GM21737 (cell line): ENCODE data around the gene PPP2R1B.
"Not testable (repeated sequence)": the region's sequence is repeated elsewhere in the genome, so short reads cannot be mapped to it uniquely, and the experiment has no call there.

Experiments
- ATAC-seq: cut with Tn5 transposase; IDR thresholded peaks from one replicate; pipeline ENCODE4 v1.9.1; 2021; ENCODE audit warnings: mild to moderate bottlenecking, moderate library complexity; ENCODE audit not compliant: unreplicated experiment

Gene PPP2R1B

DNA sequence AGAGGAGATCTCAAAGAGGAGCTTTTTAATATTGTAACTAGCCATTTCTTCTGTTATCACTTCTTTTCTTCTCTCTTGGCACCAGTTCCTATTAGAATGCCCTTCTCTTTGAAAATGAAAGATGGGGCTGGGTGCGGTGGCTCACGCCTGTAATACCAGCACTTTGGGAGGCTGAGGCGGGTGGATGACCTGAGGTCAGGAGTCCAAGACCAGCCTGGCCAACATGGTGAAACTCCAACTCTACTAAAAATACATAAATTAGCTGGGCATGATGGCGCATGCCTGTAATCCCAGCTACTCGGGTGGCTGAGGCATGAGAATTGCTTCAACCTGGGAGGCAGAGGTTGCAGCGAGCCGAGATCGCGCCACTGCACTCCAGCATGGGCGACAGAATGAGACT, 18.1 kb upstream of the PPP2R1B start:
- not testable (repeated sequence) for ATAC-seq

DNA sequence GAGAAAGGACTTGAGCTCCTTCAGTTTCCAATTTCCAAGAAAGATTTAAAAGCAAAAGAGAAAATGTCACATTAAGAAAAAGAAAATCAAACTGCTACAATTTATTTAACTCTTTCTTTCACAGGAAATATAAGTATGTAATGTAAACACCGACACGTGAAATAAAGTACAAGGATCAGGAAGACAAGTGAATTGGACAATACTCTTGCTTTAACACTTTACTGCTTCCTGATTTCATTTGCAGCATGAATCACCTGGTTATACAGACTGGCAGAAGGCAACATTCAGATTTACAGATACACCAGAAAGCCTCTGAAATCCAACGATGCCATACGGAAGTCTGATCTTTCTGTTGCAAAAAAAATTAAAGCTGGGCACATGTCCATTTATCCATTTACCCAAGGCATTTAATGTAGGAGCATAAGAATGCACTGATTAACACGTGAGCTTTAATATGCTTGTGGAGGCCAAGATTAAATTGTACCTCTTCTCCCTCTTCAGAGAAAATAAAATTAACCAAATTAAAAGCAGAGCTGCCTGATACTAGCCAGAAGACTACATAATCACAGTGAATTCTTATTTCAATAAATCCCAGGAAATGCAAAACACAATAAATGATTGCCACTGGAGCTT, 16.0 kb upstream of the PPP2R1B start:
- ATAC-seq, result no peak

DNA sequence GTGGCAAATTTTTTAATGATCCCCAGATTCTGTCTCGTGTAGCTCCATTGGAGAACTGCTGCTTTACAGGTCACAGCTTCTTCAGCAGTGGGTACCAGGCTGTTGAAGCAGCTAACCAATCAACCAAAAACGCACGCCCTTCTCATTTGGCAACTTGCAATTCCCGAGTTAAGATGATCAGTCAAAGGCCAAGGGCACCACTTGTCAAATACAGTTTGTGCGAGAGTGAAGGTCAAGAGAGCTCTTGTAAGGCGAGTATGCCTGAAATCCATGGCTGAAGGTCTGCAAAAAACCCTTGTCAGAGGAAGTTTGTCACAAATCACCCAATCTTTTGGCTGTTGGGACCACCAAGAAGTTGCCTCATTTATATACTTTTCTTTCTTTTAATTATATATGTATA, 12.9 kb upstream of the PPP2R1B start:
- no peak for ATAC-seq

DNA sequence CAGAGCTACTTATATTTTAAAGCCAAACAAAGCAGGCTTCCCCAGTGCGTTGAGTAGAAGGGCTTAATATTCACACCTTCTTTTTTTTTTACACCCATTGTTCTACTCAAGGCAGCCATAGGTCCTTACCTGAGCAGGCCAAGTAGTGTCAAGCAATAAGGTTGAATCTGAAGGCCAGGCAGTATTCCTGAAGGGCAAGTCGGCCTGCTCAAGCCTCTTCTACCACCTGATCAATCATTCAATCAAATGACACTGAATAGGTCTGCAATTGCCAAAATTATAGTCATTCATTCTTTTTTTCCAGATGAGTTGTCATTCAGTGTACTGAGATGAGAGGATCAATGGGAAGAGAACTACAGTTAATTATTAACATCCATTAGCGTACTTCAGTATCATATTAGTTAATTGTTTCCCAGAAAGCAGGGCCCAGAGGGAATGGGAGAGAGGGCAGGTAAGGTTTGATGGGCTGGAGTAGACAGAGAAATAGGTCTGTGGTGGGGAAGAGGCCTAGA, 11.9 kb upstream of the PPP2R1B start:
- ATAC-seq, result no peak

DNA sequence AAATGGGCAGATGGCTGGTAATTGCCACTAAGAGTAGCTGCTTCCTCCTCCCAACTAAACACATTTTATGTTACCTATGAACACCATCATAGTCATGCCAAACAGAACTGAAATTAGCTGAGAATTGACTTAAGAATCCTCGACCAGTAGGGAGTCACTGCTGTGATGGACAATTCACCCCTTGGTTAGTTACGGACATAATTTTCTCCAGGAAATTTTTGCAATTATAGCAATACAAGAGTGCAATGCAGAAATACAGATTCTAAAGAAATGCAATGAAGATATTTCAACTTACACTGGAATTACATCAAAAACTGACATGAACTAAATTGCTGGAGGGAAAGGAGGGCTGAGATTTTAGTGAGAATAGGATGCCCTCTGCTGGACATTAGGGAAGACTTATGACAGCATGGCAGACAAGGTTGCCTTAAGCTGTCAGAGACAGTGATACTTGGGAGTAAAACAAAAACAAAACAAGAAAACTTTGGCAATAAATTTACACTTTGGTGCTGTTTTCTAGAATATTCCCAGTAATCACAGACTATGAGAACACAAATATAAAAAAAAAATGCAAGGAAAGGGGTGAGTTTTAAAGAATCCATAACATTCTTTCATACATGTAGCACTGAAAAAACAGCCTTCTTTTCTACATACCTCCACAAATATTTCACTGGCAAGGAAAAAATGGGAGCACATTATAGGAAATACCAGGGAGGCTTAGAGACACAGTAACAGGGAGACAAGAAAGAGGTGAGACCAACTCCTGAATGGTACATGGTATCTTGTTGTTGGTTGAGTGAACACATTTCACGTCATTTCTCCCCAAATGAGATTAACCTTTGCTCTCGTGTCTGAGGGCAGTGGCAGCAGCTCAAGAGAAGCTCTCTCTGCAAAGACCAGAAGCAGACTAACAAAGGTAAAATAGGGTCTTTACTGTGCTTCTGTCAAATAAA, 11.2 kb upstream of the PPP2R1B start:
- ATAC-seq, result peak; percentile 53

DNA sequence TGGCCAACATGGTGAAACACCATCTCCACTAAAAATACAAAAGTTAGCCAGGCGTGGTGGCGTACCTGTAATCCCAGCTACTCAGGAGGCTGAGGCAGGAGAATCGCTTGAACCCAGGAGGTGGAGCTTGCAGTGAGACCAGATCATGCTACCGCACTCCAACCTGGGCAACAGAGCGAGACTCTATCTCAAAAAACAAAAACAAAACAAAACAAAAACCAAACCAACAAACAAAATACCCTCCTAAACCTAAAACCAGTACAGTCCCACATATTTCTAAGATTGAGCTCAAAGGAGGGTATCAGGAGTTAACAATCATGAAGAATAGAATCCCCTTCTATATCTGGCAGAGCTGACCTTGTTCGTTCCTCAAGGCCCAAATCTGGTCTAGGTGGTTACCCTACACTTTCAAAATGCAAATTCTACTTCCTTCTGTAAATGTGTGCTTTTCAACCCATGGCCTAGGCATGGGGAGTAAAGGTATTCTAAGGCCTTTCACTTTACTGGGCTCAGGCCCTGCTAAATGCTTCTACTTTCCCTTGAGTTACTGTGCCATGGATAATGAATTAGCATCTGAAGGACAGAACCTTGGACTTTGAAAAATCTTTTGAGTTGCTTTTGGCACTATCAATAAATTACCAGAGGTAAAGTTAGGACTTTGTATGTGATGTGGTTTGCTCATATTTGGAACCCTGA, 10.4 kb upstream of the PPP2R1B start:
- ATAC-seq, result peak; percentile 92

DNA sequence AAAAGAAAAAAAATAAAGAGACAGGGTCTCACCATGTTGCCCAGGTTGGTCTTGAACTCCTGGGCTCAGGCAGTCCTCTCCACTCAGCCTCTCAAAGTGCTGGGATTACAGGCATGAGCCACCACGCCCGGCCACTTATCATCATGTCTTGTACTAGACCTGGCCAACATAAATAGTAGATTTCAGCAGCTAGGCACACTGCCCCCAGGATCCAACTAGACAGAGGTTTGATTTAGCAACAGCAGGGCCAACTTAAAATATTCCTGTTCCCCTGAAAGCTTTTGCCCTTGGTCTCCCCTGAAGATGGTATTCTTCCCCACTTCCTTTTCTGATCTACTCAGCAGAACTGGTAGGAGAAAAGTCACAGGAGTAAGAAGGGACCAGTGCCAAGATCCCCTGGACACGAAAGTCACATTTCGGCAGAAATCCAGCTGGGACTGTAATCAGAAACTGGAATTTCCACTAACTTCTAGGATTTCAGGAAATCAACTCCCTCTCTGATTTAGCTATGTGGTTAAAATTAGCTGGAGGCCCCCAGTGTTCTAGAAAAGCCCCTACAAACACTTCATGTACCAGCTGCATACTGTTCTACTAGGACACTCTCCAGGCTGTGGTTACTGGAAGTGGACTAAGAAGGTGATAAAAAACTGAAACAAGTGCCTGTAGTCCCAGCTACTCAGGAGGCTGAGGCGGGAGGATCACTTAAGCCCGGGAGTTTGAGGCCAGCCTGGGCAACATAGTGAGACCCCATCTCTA, 8.9 kb upstream of the PPP2R1B start:
- no peak for ATAC-seq

DNA sequence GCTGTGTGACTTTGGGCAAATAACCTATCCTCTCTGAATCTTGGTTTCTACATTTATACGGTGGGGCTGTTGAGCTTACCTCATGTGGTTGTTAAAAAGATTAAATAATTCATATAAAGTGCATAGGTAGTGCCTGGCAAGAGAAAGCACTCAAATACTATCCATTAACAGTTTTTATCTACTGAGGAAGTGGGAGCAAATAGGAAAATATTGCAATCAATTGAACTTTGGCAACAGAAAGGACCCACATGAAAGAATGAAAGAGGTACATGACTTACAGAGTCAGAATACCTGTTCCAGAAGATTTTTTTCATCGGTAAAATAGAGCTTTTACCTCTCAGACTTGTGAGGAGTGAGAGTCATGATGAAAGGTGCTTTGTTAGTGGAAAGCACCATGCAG, 6.3 kb upstream of the PPP2R1B start:
- no peak for ATAC-seq

DNA sequence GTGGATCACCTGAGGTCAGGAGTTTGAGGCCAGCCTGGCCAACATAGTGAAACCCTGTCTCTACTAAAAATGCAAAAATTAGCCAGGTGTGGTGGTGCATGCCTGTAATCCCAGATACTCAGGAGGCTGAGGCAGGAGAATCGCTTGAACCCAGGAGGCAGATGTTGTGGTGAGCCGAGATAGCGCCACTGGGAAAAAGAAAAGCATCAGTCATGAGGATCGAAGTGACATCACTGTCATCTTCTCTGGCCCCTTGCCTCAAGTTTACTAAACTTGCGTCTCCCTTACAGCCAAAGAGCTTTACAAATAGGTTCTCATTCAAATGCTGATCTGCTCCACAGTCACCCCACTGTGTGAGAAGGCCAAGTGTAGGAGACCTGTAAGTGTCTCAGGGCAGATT, 5.0 kb upstream of the PPP2R1B start:
- ATAC-seq, result not testable (repeated sequence)

DNA sequence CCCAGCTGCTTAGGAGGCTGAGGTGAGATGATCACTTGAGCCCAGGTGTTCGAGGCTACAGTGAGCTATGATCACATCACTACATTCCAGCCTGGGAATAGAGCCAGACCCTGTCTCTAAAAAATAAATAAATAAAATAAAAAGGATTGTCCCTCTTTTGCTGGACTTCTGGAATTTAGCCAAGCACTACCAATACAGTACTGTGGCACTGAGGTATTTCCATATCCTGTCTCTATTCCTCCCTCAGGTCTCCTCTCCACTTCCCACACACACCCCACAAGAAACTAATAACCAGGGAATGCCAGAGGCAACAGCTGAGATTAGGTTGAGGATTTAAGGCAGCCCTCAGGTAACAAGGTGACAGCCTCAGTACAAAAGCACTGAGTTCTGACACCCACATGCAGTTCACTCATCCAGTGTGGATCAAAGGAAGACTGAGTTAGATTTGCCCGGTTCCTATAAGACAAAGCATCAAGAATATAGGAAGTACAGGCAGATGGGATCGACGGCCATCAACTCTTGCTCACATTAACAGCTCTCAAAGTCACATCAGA, 4.5 kb upstream of the PPP2R1B start:
- no peak for ATAC-seq

DNA sequence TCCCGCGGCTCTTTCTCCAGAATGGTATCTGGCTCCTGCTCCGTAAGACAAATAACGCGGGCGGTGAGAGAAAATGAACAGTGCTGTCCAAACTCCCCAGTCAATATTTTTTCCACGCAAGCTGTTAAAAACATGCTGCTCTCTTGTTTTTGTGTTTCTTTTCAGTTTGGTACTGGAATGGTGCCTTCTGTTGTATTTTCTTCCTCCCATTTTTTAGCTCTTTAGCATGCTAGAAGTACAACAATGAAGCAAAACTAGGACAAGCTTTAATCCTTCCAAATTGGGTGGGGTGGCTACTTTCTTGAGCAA, 599 bp upstream of the PPP2R1B start:
- no peak for ATAC-seq

DNA sequence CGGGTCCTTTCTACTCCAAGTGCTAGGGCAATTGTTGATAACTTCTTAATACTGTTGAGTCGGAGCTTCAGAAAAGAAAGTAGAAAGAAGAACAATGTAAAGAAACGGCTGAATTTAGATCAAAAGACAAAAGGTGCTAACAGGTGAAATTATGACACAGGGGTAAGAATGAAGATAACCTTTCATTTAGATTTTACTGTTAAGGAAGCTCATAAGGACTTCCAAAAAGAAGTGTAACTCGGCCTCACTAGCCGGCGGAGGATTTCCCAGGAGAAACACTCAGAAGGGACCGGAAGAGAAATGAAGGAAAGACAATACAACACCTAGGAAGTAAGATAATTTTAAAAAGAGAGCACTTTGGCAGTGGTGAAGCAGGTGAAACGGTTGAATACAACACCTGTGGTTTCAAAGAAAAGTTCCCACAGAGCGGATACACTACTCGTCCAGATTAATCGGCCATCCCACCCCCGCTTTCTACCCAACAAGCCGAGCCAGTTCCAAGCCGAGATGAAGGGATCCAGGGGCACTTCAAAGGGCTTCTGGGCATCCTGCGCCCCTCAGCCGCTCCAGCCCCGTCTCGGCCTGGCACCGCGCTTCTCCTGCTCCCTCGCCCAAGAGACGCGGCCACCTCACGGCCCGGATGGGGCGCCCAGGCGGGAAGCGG, 737 bp downstream of the PPP2R1B start:
- peak; percentile 35 for ATAC-seq

DNA sequence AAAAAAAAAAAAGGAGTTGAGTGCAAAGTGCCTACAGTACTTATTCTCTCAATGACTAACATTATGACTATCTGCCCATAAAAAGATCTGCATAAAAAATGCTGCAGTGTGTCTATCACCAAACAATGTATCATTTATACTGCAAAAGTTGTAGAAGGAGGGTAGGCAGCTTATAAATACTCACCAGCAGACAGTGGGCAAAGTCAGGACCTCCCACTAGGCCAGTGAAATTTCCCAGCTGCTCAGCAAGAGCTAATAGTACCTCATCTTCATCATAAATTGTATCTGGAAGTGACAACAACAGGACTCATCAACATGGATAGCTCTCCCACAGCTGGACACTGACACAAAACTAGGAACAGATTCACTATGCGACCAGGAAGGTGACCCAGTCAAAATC, 1.6 kb downstream of the PPP2R1B start:
- no peak for ATAC-seq

DNA sequence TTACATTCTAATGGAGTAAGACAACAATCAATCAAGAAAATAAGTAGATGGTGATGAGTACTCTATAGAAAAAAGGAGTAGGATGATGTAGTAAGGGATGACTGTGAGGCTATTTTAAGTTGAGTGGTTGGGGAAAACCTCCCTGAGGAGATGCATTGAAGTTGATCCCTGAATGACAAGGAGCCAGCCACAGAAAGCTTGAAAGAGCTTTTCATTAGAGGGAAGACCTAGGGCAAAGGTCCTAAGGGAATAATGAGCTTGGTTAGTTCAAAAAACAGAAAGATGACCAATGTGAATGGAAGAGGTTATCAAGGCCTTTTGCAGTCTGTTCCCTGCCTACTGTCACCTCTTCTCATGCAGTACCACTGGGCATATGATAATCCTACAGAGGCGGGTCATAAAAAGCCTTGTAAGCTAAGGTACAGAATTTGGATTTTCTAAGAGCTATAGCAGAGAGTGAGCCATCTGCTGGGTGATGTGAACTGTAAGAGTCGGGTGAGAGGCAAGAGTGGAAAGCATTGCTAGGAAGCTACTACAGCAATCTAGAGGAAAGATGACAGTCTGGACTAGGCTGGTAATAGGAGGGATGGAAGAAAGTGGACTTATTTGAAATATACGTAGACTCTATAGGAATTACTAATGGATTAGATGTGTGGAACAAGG, 3.1 kb downstream of the PPP2R1B start:
- ATAC-seq, result no peak

DNA sequence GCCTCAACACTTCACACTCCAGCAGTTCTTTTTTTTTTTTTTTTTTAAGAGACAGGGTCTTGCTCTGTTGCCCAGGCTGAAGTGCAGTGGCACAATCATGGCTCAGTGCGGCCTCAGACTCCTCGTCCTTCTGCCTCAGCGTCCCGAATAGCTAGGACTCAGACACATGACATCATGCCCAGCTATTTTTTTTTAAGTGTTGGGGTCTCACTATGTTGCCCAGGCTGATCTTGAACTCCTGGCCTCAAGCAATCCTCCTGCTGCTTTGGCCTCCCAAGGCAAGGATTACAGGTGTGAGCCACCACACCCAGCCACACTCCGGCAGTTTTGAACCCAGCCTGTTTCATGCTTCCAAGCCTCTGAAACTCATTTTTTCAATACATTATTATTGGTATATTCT, 3.7 kb downstream of the PPP2R1B start:
- no peak for ATAC-seq

DNA sequence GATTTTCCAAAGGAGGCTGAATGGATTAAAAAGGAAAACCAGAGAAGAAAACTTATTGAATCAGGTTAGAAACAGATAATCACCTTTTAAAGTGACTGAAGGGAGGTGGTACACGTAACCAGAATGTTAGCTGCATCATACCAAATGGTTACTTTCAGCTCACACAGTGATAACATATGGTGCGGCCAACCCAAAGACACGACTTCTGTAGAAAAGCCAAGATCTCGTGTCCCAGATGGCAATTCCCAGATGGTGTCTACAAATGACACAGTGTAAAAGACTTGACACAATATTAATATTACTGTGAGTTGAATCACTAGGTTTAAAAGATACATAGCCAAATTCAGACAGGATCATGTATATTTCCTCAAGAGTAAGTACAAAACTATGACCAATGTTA, 5.2 kb downstream of the PPP2R1B start:
- ATAC-seq, result no peak

DNA sequence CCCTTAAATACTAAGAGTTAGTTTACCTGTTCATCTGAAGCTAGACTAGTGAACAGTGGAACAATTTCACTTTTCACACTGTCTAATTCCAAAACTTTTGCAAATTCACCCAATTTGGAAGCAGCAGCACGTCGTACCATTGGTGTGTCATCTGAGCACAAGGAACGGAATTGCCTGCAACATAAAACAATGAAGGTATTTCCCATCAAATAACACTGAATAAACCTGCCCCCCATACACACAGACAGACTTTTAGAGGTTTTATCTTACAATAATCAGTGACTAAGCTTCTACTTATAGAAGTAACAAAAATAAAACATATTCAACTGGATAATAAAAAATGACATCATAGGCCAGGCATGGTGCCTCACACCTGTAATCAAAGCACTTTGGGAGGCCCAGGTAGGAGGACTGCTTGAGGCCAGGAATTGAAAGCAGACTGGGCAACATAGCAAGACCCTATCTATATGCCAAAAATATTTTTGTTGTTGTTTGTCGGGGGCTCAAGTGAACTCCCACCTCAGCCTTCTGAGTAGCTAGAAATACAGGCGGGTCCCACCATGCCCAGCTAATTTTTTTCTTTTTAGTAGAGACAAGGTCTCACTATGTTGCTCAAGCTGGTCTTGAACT, 6.3 kb downstream of the PPP2R1B start:
- ATAC-seq, result no peak

DNA sequence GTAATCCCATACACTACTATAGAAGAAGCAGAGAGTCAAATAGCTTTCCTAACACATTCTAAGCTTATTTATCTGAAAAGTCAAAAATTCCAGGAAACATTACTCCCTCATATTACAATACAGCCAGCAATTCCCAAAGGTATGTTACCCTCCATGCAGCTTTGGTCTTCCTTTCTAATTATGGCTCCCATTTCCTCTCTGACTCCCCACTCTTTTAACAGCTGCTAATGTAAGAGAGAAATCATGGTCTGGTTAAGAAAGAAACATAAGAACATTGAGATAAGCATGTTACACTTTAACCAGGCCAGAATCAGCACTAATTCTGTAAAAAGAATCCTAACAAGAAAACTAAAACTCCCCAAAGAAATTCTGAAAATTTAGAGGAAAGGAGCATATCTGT, 6.8 kb downstream of the PPP2R1B start:
- no peak for ATAC-seq

DNA sequence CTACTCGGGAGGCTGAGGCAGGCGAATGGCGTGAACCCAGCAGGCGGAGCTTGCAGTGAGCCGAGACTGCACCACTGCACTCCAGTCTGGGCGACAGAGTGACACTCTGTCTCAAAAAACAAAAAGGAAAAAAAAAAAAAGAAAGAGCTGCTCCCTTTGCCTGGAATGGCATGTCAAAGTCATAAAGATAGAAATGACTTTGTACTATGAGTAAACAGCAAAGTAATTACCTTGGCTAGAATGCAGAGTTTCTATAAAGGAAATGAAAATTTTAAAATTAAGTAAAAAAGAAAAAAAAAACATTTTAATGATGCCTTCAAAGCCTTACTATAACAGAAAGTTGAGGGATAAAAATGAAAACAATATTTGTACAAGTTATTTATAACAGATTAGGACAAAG, 10.1 kb downstream of the PPP2R1B start:
- ATAC-seq, result no peak
